NCI-H69 (cell line): ENCODE measurements around the gene ZBTB49.

Experiments used
- DNase-seq: peaks from one replicate; lab custom pipeline; 2025; lab: John Stamatoyannopoulos, UW

ZBTB49 gene

DNA sequence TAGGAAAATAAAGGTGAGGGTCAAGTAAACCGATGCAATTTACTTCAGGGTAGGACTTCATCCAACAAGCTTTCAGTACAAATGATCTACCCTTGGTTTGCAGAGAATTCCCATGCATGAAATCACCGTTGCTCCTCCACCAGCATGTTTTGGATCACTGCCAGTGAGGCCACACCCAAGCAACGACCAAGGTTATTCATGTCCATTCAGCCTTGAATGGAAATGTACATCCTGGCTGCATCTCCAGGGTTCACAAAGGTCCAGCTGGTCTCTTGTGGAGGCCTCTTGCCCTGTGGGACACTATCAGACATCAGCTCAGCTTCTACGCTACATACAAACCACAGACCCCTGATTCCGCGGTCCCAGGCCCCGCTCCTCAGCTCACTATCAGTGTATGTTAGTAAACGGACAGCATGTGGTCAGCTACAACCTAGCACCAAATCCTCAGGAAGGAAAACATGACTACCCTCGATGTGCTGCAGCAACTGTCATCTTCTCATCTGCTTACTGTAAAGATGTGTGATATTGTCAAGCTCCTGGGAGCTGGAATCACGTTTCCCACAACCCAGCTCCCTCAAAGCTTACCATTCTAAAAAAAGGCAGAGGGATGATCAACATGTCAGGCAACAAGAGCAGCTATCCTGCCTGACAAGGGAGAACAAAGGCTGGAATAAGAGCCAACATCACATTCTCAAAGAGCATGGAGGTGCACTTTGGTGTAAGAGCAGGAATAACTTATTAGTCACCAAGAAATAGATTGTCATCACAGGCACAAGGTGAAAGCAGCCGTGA, 5.0 kb upstream of the ZBTB49 start:
- DNase-seq = peak; percentile 0

GRCh38 chr4:4288098-4288497, 2.0 kb upstream of the ZBTB49 start:
- no peak for DNase-seq

DNA sequence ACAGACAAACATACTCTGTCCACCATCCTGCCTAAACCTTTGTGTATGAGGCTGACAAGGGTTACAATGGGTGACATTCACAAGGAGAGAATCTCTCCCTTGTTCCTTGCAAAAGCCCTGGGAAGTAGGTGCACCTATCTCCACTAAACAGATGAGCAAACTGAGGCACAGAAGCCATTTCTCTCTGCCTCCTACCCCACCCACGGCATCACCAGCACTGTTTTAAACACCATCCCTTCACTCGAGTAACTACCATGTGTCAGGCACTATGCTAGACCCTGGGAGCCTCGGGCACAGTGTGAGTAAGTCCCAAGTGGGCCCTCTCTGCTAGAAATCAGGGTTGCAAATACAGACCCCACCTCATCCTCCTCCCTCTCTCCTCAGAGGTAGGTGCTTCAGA, 996 bp upstream of the ZBTB49 start:
- no peak for DNase-seq

- DNase-seq = no peak
These were observed 482 bp upstream of the ZBTB49 start for GRCh38 chr4:4289597-4289940.

GRCh38 chr4:4293279-4293678, 3.2 kb downstream of the ZBTB49 start:
- DNase-seq = no peak

DNA sequence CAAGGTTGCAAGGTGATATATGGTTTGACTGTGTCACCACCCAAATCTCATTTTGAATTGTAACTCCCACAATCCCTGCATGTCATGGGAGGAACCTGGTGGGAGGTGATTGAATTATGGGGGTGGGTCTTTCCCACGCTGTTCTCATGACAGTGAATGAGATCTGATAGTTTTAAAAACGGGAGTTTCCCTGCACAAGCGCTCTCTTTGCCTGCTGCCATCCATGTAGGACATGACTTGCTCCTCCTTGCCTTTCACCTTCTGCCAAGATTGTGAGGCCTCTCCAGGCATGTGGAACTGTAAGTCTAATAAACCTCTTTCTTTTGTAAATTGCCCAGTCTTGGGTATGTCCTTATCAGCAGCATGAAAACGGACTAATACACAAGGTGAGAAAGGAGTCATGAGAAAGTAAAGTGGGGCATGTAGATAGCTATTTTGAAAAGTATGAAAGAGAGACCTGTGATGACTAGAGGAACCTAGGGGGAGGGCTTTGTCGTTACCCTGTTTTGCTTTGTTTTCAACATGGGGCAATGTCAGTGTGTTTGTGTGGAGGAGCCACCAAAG, 6.3 kb downstream of the ZBTB49 start:
- DNase-seq = no peak

DNA sequence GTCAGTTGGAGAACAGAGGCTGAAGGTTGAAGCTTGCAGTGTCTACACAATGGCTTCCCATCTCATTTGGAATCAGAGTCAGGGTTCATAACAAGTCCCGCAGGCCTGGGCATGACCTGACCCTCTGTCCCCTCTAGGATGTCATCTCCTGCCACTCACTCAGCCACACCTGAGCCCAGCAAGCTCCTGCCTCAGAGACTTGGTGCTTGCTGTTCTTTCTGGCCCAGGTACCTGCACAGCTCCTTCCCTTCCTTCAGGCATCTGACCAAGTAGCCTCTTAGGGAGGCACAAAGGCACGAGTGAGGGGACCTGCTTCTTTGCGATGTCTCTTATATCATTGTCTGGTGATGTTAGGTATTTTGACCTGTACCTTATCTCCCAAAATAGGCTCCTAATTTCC, 9.0 kb downstream of the ZBTB49 start:
- no peak for DNase-seq

DNA sequence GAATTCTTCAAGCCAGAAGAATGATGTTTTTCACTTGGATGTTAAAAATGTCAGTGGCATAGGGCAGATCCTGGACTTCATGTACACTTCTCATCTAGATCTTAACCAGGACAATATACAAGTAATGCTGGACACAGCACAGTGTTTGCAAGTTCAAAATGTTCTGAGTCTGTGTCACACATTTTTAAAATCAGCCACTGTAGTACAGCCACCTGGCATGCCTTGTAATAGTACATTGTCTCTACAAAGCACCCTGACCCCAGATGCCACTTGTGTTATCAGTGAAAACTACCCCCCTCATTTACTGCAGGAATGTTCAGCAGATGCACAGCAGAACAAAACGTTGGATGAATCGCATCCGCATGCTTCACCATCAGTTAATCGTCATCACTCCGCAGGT, 11.9 kb downstream of the ZBTB49 start:
- no peak for DNase-seq

DNA sequence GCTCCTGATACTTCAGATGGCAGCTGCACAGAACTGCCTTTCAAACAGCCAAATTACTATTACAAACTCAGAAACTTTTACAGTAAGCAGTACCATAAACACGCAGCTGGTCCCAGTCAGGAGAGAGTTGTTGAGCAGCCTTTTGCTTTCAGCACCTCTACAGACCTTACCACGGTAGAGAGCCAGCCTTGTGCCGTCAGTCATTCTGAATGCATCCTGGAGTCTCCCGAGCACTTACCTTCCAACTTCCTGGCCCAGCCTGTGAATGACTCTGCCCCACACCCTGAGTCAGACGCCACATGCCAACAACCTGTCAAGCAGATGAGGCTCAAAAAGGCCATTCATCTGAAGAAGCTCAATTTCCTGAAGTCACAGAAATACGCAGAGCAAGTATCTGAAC, 12.4 kb downstream of the ZBTB49 start:
- DNase-seq = no peak

DNA sequence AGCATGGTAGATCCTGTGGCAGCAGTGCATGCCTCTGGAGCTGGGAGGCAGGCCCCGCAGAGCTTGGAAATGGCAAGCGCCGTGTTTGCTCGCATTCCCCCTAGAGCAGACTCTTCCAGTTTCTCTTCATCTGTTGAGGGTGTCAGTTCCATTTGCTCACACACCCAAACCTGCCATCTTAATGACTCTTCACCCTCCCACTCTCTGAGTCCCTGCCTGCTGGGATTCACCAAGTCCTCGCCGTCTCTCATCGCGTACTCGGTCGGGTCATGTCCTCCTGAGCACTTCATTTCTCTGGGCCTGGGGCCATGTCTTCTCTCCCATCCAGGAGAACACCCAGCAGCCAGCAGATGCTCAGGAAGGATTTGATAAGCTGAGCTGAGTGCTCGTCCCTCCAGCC, 16.9 kb downstream of the ZBTB49 start:
- DNase-seq = no peak

DNA sequence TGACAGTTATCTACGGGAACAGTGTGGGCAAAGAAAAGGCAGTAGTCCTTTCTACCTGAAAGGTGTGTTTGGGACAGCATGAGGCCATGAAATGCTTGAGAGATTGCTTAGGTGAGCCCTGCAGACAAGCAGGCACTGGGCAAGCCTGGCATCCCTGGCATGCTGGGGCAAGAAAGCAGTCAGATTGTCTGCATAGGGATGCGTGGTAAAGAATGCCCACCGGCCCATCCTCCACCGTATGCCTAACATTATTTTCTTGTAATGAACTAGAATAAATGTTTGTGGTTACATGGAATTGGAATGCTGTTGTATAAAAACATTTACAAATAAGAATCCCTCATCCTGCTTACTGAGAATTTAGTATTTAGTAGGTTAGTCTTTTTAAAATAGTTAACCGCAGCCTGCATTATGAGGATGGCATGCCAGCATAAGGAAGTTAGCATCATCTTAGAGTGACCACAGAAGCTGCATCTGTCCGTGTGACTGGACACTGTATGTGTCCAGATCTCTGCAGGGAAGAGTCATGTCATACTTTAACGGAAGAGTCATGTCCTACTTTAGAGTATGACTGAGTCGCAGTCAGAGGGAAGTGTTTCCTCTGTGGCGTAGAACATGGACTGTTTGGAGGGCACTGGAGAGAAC, 18.9 kb downstream of the ZBTB49 start:
- DNase-seq = no peak

- no peak for DNase-seq
These were observed 21.1 kb downstream of the ZBTB49 start for GRCh38 chr4:4311193-4311592.

DNA sequence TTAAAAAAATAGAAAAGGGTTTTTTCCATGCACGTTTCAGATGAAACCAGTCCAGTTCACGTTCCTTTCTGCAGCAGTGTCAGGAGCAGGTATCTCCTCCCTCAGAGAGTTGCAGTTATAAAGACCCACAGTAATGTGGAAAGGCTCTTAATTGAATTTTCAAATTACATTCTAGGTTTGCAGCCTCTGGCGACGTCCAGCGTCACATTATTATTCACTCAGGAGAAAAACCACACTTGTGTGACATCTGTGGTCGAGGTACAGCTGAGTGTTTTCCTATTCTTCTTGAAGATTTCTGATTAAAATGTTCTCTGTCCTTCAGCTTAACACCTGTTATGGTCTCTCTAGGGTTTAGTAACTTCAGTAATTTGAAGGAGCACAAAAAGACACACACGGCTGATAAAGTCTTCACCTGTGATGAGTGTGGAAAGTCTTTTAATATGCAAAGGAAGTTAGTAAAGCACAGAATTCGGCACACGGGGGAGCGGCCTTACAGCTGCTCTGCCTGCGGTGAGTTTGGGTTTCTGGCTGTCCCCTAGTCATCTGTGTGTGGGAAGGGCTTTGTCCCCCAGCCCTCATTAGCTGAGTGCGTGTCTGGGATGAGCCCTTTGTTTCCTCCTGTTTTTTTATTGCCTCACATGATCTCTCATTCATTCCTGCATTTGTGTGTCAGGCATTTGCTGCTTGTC, 25.6 kb downstream of the ZBTB49 start:
- DNase-seq = no peak

DNA sequence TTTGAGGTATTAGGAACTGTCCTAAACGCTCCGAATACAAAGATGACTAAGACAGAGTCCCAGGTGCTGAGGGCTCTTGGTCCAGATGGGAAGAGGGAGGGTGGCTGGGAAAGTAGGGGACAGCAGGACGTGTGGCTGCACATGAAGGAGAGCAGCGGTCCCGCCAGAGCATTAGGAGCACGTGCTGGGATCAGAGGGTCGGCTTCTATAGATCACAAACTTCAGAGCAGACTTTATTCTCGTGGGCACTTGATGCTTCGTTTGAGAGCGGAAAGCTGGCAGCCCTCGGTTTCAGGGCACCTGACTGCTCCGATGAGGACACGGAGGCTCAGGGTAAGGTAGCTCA, 26.1 kb downstream of the ZBTB49 start:
- no peak for DNase-seq

GRCh38 chr4:4317496-4318232, 27.6 kb downstream of the ZBTB49 start:
- no peak for DNase-seq

DNA sequence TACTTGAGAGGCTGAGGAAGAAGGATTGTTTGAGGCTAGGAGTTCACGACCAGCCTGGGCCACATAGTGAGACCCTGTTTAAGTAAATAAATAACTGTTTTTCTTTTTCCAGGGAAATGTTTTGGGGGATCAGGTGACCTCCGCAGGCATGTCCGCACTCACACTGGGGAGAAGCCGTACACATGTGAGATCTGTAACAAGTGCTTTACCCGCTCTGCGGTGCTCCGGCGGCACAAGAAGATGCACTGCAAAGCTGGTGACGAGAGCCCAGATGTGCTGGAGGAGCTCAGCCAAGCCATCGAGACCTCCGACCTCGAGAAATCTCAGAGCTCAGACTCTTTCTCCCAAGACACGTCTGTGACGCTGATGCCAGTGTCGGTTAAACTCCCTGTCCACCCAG, 30.5 kb downstream of the ZBTB49 start:
- no peak for DNase-seq

GRCh38 chr4:4320951-4321714, 31.1 kb downstream of the ZBTB49 start:
- no peak for DNase-seq

- no peak for DNase-seq
These were observed 32.1 kb downstream of the ZBTB49 start for GRCh38 chr4:4321951-4322688.

- DNase-seq = no peak
These were observed 33.9 kb downstream of the ZBTB49 start for GRCh38 chr4:4323705-4324534.

GRCh38 chr4:4325321-4325720, 35.3 kb downstream of the ZBTB49 start:
- DNase-seq = no peak
